PC-9 (cell line): ENCODE results near the gene AKAP13. TPM values are rescaled to one million over a fixed set of nuclear protein-coding genes. Genes with fewer than 3 reads are reported as not detected.
A peak's percentile ranks its signal among the peaks of the same experiment; 100 is the strongest.

ENCODE experiments used
- BruUV-seq: library from RNA; stranded (reverse); fragments of 400-500 nt; replicated peaks from 2 replicates; lab custom pipeline; 2021; lab: Mats Ljungman, UMichigan
- CTCF ChIA-PET: fragments of 300-600 bp; sonication (Branson Sonifier 250); formaldehyde crosslinking; loops from one replicate; lab custom pipeline; 2022; ENCODE audit warnings: antibody characterized with exemption; lab: Charles Lee
- POLR2A ChIA-PET: fragments of 300-600 bp; sonication (Branson Sonifier 250); formaldehyde crosslinking; loops from one replicate; lab custom pipeline; 2022; ENCODE audit warnings: antibody characterized with exemption; ENCODE audit not compliant: unreplicated experiment; lab: Charles Lee
- DNase-seq, 2 experiments: peaks; one replicate each; pipeline versions ENCODE4 v3.0.0 to v3.0.0-alpha.2; 2015 to 2022; ENCODE audit warnings: mixed read lengths in 1 of 2
- H2AFZ ChIP-seq: fragments of 200-600 bp; sonication (generic); 2 replicates; pipeline ENCODE4 v1.8.1; 2017; ENCODE audit warnings: antibody characterized with exemption
- H3F3A ChIP-seq: fragments of 200-600 bp; sonication (generic); 2 replicates; pipeline ENCODE4 v1.8.1; 2017; ENCODE audit warnings: antibody characterized with exemption, mild to moderate bottlenecking, low read depth; ENCODE audit not compliant: insufficient read depth
- H3K27ac ChIP-seq: fragments of 200-600 bp; sonication (generic); 2 replicates; pipeline ENCODE4 v1.6.1; 2016; ENCODE audit warnings: mixed run types
- H3K27me3 ChIP-seq: fragments of 200-600 bp; sonication (generic); 2 replicates; pipeline ENCODE4 v1.6.1; 2016; ENCODE audit warnings: low read depth, mixed run types; ENCODE audit not compliant: insufficient read depth
- H3K36me3 ChIP-seq: fragments of 200-600 bp; sonication (generic); 2 replicates; pipeline ENCODE4 v1.6.1; 2016; ENCODE audit warnings: low read depth, mixed run types
- H3K4me1 ChIP-seq: fragments of 200-600 bp; sonication (generic); replicated peaks from 2 replicates; pipeline ENCODE4 v1.6.1; 2016; ENCODE audit warnings: mixed run types; ENCODE audit not compliant: insufficient read depth
- H3K4me2 ChIP-seq: fragments of 200-600 bp; sonication (generic); 2 replicates; pipeline ENCODE4 v1.6.1; 2017; ENCODE audit warnings: mixed run types
- H3K4me3 ChIP-seq: fragments of 200-600 bp; sonication (generic); 2 replicates; pipeline ENCODE4 v1.6.1; 2016; ENCODE audit warnings: mixed run types
- H3K79me2 ChIP-seq: fragments of 200-600 bp; sonication (generic); 2 replicates; pipeline ENCODE4 v1.6.1; 2017; ENCODE audit warnings: low read depth, mixed run types
- H3K9me2 ChIP-seq: fragments of 200-600 bp; sonication (generic); 2 replicates; pipeline ENCODE4 v1.8.1; 2017; ENCODE audit warnings: mild to moderate bottlenecking; ENCODE audit not compliant: insufficient read depth
- H3K9me3 ChIP-seq: fragments of 200-600 bp; sonication (generic); 2 replicates; pipeline ENCODE4 v1.8.1; 2016; ENCODE audit warnings: low read depth; ENCODE audit not compliant: insufficient read depth
- H4K20me1 ChIP-seq: fragments of 200-600 bp; sonication (generic); 2 replicates; pipeline ENCODE4 v1.8.1; 2017; ENCODE audit not compliant: insufficient read depth
- EZH2 ChIP-seq: fragments of 200-600 bp; sonication (generic); IDR thresholded peaks from 2 replicates; pipeline ENCODE4 v1.8.0; 2017; ENCODE audit warnings: antibody characterized with exemption, low read depth
- intact Hi-C: fragments of 100-400 bp; cut with micrococcal nuclease; formaldehyde crosslinking; loops from one replicate; pipeline ENCODE4 v1.10.0; 2022; ENCODE audit not compliant: unreplicated experiment
- total RNA-seq: library from RNA; stranded (reverse); gene quantifications from 2 replicates; pipeline ENCODE4 v1.2.3, GENCODE V29; 2021
- TF ChIP-seq, protein P1 (sequence below): fragments of 200-600 bp; sonication (generic); conservative IDR thresholded peaks from 2 replicates; pipeline ENCODE4 v1.6.1; 2017; ENCODE audit warnings: mixed run types, antibody characterized with exemption, mild to moderate bottlenecking, moderate library complexity

Gene AKAP13
- total RNA-seq, 1 experiment from 2014 or later = 82.5 TPM

DNA sequence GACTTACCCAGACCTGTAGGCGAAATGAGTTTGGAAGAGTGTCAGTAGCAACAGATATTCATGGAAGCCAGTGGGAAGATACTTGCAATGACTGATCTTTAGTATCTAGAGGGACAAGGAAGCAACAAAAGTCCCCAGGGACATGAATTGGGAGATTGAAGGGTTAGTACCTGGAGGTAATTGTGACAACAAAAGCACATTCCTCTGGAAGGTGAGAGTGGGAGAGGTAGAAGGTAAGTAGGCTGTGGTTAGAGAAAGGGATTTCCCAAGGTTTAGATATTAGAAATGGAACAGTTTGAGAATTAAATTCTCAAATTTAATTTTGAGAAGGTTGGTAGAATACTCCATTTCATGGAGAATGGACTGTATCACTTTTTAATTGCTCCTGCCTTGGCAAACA lies 191.4 kb downstream of the AKAP13 start:
- ChIA-PET POLR2A (no interaction called here), CTCF (interaction anchor here (0.7 kb wide), 1 partner anchor 532 kb away, joined by 4 read pairs; no protein-coding TSS in a partner anchor)
- H3K9me3 ChIP-seq = no peaks in the 10 kb centered on the region
- H3K4me3 ChIP-seq = no peak overlapping the region
- no peak overlapping the region for H3K4me2 ChIP-seq
- no peaks in the 10 kb centered on the region for H3K36me3 ChIP-seq
- intact Hi-C loops = no loop called here
- no peaks in the 10 kb centered on the region for H4K20me1 ChIP-seq
- no peaks in the 10 kb centered on the region for H3K4me1 ChIP-seq
- H3K27me3 ChIP-seq = no peaks in the 10 kb centered on the region
- H3F3A ChIP-seq = no peaks in the 10 kb centered on the region
- DNase-seq = no peak
- peaks cover 11% of the 10 kb centered on the region for H3K79me2 ChIP-seq
- H3K27ac ChIP-seq = no peak overlapping the region
- TF ChIP-seq EZH2 = no peak
- TF ChIP-seq, protein P1, sequence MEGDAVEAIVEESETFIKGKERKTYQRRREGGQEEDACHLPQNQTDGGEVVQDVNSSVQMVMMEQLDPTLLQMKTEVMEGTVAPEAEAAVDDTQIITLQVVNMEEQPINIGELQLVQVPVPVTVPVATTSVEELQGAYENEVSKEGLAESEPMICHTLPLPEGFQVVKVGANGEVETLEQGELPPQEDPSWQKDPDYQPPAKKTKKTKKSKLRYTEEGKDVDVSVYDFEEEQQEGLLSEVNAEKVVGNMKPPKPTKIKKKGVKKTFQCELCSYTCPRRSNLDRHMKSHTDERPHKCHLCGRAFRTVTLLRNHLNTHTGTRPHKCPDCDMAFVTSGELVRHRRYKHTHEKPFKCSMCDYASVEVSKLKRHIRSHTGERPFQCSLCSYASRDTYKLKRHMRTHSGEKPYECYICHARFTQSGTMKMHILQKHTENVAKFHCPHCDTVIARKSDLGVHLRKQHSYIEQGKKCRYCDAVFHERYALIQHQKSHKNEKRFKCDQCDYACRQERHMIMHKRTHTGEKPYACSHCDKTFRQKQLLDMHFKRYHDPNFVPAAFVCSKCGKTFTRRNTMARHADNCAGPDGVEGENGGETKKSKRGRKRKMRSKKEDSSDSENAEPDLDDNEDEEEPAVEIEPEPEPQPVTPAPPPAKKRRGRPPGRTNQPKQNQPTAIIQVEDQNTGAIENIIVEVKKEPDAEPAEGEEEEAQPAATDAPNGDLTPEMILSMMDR = no peak
- no peak overlapping the region for H2AFZ ChIP-seq
- BruUV-seq = no TSS peak
- H3K9me2 ChIP-seq = no peaks in the 10 kb centered on the region

- Histone ChIP-seq H3K27me3 (no peaks in the 10 kb centered on the region), H3K4me1 (peaks cover 6% of the 10 kb centered on the region; the same call in 1 of the 2 replicates), H3K27ac (no peak overlapping the region), H3K36me3 (0 out of 2 replicates have a peak, but pooled peaks cover 12% of the 10 kb centered on the region), H3F3A (no peaks in the 10 kb centered on the region), H3K9me3 (no peaks in the 10 kb centered on the region), H3K4me3 (no peak overlapping the region), H4K20me1 (no peaks in the 10 kb centered on the region), H2AFZ (no peak overlapping the region), H3K9me2 (no peaks in the 10 kb centered on the region), H3K4me2 (no peak overlapping the region), H3K79me2 (peaks cover 8% of the 10 kb centered on the region)
- no TSS peak for BruUV-seq
- CTCF ChIA-PET = no interaction called here
- no peak for TF ChIP-seq EZH2
- TF ChIP-seq, protein P1 = no peak
- DNase-seq = no peak
- intact Hi-C loops = no loop called here
- POLR2A ChIA-PET = no interaction called here
Measured at GRCh38 chr15:85576392-85576791, 196.0 kb downstream of the AKAP13 start.

DNA sequence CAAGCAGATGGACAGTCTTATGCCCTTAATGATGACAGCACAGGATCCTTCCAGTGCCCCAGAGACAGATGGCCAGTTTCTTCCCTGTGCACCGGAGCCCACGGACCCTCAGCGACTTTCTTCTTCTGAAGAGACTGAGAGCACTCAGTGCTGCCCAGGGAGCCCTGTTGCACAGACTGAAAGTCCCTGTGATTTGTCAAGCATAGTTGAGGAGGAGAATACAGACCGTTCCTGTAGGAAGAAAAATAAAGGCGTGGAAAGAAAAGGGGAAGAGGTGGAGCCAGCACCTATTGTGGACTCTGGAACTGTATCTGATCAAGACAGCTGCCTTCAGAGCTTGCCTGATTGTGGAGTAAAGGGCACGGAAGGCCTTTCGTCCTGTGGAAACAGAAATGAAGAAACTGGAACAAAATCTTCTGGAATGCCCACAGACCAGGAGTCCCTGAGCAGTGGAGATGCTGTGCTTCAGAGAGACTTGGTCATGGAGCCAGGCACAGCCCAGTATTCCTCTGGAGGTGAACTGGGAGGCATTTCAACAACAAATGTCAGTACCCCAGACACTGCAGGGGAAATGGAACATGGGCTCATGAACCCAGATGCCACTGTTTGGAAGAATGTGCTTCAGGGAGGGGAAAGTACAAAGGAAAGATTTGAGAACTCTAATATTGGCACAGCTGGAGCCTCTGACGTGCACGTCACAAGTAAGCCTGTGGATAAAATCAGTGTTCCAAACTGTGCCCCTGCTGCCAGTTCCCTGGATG lies 198.7 kb downstream of the AKAP13 start:
- Histone ChIP-seq H3K79me2 (peaks cover 5% of the 10 kb centered on the region; the same call in 1 of the 2 replicates), H3K4me3 (no peak overlapping the region), H3K9me2 (no peaks in the 10 kb centered on the region), H4K20me1 (no peaks in the 10 kb centered on the region), H3K36me3 (0 out of 2 replicates have a peak, but pooled peaks cover 12% of the 10 kb centered on the region), H3F3A (peaks cover 14% of the 10 kb centered on the region; the same call in 1 of the 2 replicates), H3K9me3 (no peaks in the 10 kb centered on the region), H3K4me2 (no peak overlapping the region), H3K27me3 (no peaks in the 10 kb centered on the region), H3K27ac (no peak overlapping the region), H3K4me1 (peaks cover 29% of the 10 kb centered on the region), H2AFZ (no peak overlapping the region)
- POLR2A ChIA-PET = interaction anchor here (0.6 kb wide), 1 partner anchor 40 kb away, joined by 4 read pairs; no protein-coding TSS in a partner anchor
- no peak for TF ChIP-seq EZH2
- TF ChIP-seq, protein P1 = no peak
- CTCF ChIA-PET = no interaction called here
- no TSS peak for BruUV-seq
- intact Hi-C loops = no loop called here
- DNase-seq = peak in 1 of 2 experiments; percentile 10
